ENCODE data around the gene PTPRG.

DNA sequence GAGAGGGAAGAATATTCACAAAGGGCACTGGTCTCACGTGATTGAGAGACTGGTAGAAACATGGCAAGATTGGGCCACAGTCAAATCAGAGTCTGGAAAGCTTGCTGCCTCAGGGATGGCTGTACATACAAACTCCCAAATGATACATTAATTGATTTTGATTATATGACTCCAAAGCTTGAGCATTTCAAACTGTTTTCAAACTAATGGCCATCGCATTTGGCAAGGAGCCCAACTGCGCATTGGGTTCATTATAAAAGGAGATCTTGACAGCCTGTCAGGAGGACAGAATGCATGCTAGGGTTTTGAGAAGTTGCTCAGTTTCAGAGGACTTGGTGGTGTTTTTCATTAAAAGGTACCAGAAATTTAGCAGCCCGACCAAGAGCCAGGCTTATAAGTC, 117.7 kb downstream of the PTPRG start:
- TF ChIP-seq POLR2AphosphoS5 (IDR thresholded peaks at IDR 0.05; ENCODE audit: low read depth, low read length), result no peak
- no peak for TF ChIP-seq POLR2A (IDR thresholded peaks at IDR 0.05; ENCODE audit: low read depth, low read length)
- no peak for TF ChIP-seq TAF1 (IDR thresholded peaks at IDR 0.05; ENCODE audit: borderline replicate concordance, low read depth, low read length)
